ENCODE data around the gene DGCR2. TPM values are rescaled to one million over a fixed set of nuclear protein-coding genes. Genes with fewer than 3 reads are reported as not detected.

DGCR2 gene
- total and polyA plus RNA-seq, 2 experiments from 2014 or later: 18.5 to 83.0 TPM

DNA sequence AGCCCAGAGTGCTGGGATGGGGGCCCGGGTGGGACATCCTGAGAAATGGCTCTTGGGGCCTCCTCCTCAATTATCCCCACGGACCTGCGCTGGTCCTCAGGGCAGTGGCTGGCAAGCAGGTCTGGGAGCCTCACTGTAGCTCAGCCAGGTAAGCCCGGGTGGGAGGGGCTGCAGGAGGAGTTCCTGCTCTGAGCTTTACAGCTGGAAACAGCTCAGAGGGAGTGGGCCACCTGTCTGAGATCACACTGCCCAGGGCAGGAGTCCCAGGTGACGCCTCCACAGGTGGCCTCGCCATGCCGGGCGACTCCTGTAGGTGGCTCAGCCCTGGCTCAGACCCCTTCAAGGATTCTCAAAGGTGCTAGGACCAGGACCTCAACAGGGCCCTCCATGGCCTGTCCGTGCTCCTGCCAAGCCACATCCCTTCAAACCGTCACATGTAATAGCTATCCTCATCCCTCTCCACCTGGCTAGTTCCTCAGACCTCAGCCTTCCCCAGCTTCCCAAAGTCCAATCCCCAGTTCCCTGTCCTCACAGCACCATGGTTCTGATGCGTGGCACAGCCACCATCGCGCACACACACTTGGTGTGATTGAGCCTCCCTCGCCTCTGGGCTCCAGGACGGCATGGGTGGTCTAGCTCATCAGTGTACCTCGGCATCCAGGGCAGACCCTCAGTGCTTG lies 5.3 kb upstream of the DGCR2 start:
- no peaks in the 10 kb centered on the region for H3K27me3 ChIP-seq (ENCODE audit: insufficient read depth)
- no peak overlapping the region for H3K4me3 ChIP-seq
- TF ChIP-seq ZNF114 (CRISPR knock-in tag; IDR thresholded peaks at IDR 0.05): no peak
- no peak for TF ChIP-seq ZNF331 (CRISPR knock-in tag; IDR thresholded peaks at IDR 0.05; ENCODE audit: low read depth)
- TF ChIP-seq STAT1 (IDR thresholded peaks at IDR 0.05; ENCODE audit: unreplicated experiment): no peak
- TF ChIP-seq CREB1 (CRISPR knock-in tag; IDR thresholded peaks at IDR 0.05; ENCODE audit: low read depth): no peak
- TF ChIP-seq EZH2 (IDR thresholded peaks at IDR 0.05; ENCODE audit: low read depth, unreplicated experiment): no peak
- TF ChIP-seq, protein P1, sequence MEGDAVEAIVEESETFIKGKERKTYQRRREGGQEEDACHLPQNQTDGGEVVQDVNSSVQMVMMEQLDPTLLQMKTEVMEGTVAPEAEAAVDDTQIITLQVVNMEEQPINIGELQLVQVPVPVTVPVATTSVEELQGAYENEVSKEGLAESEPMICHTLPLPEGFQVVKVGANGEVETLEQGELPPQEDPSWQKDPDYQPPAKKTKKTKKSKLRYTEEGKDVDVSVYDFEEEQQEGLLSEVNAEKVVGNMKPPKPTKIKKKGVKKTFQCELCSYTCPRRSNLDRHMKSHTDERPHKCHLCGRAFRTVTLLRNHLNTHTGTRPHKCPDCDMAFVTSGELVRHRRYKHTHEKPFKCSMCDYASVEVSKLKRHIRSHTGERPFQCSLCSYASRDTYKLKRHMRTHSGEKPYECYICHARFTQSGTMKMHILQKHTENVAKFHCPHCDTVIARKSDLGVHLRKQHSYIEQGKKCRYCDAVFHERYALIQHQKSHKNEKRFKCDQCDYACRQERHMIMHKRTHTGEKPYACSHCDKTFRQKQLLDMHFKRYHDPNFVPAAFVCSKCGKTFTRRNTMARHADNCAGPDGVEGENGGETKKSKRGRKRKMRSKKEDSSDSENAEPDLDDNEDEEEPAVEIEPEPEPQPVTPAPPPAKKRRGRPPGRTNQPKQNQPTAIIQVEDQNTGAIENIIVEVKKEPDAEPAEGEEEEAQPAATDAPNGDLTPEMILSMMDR (conservative IDR thresholded peaks at IDR 0.05; ENCODE audit: low read depth in 2 of 2): no peak
- no peak for TF ChIP-seq ZNF462 (CRISPR knock-in tag; IDR thresholded peaks at IDR 0.05)
- TF ChIP-seq NANOG (IDR thresholded peaks at IDR 0.05; ENCODE audit: borderline replicate concordance): no peak
- TF ChIP-seq JUNB (IDR thresholded peaks at IDR 0.05; ENCODE audit: unreplicated experiment): no peak
- Mint-ChIP-seq H3K27ac (no peak overlapping the region), H3K9me3 (no peaks in the 10 kb centered on the region), H3K4me3 (no peak overlapping the region; the same call in 2 of the 3 replicates), H3K36me3 (ENCODE audit: low read depth) (peaks cover 7% of the 10 kb centered on the region; the same call in 2 of the 3 replicates), H3K4me1 (peaks cover 19% of the 10 kb centered on the region), H3K27me3 (ENCODE audit: insufficient read depth, low read depth, poor library complexity) (peaks cover 22% of the 10 kb centered on the region)
- no peak overlapping the region for H3K4me2 ChIP-seq
- H3F3A ChIP-seq (replicated peaks; ENCODE audit: low read depth): no peaks in the 10 kb centered on the region; the same call in 1 of the 2 replicates
- H2AFZ ChIP-seq: no peak overlapping the region
- no peaks in the 10 kb centered on the region for H4K20me1 ChIP-seq (replicated peaks; ENCODE audit: insufficient read depth)
- no peaks in the 10 kb centered on the region for H3K79me2 ChIP-seq (replicated peaks; ENCODE audit: insufficient read depth)
- H3K4me1 ChIP-seq (ENCODE audit: insufficient read depth): peaks cover 8% of the 10 kb centered on the region; the same call in 1 of the 2 replicates
- no peak overlapping the region for H3K27ac ChIP-seq (ENCODE audit: low read depth)
- ATAC-seq (no peak), DNase-seq (ENCODE audit: low spot score) (no peak)
- H3K36me3 ChIP-seq (ENCODE audit: insufficient read depth): no peaks in the 10 kb centered on the region
- H3K9me2 ChIP-seq (ENCODE audit: insufficient read depth): no peaks in the 10 kb centered on the region

Measured in GM23338 (cell line).